HG03060 (cell line): ENCODE data around the gene OPRPN.

ENCODE experiments used
- ATAC-seq: cut with Tn5 transposase; IDR thresholded peaks from one replicate; pipeline ENCODE4 v1.9.1; 2021; ENCODE audit warnings: low read depth, moderate number of reproducible peaks; ENCODE audit not compliant: unreplicated experiment

Gene OPRPN

GRCh38 chr4:70397580-70397979 lies at the start of gene OPRPN:
TSS of gene OPRPN (plus strand) at chr4:70397940. CDS start at chr4:70399286, 1,346 bp downstream.
- ATAC-seq, result no peak

GRCh38 chr4:70356185-70356584 lies 41.6 kb upstream of the OPRPN start:
- ATAC-seq, result no peak

GRCh38 chr4:70359115-70359661 lies 38.6 kb upstream of the OPRPN start:
- no peak for ATAC-seq

GRCh38 chr4:70360460-70360859 lies 37.3 kb upstream of the OPRPN start, which contains the start of gene SMR3A:
TSS of gene SMR3A (plus strand) at chr4:70360760. CDS start at chr4:70362116, 1,356 bp downstream.
- ATAC-seq, result no peak

GRCh38 chr4:70364002-70364401 lies 33.7 kb upstream of the OPRPN start:
- ATAC-seq, result peak; percentile 61

- no peak for ATAC-seq
These were observed 32.3 kb upstream of the OPRPN start for GRCh38 chr4:70365479-70365878.

GRCh38 chr4:70367813-70368212 lies 29.9 kb upstream of the OPRPN start:
- ATAC-seq, result no peak

- no peak for ATAC-seq
These were observed 25.8 kb upstream of the OPRPN start for GRCh38 chr4:70371987-70372386.

GRCh38 chr4:70372760-70373159 lies 25.0 kb upstream of the OPRPN start:
- no peak for ATAC-seq

GRCh38 chr4:70380578-70380977 lies 17.2 kb upstream of the OPRPN start:
- no peak for ATAC-seq

- ATAC-seq, result no peak
These were observed 15.0 kb upstream of the OPRPN start, which contains the start of gene SMR3B for GRCh38 chr4:70382691-70383181. TSS of gene SMR3B (plus strand) at chr4:70383131. CDS start at chr4:70384511, 1,380 bp downstream.

GRCh38 chr4:70392057-70392776 lies 5.5 kb upstream of the OPRPN start:
- peak; percentile 55 for ATAC-seq

GRCh38 chr4:70399319-70399718 lies 1.6 kb downstream of the OPRPN start:
- no peak for ATAC-seq

- no peak for ATAC-seq
These were observed 5.0 kb downstream of the OPRPN start for GRCh38 chr4:70402762-70403161.

- peak; percentile 58 for ATAC-seq
These were observed 8.0 kb downstream of the OPRPN start for GRCh38 chr4:70405765-70406164.

GRCh38 chr4:70425306-70425705 lies 27.6 kb downstream of the OPRPN start:
- ATAC-seq, result no peak

- ATAC-seq, result no peak
These were observed 29.0 kb downstream of the OPRPN start for GRCh38 chr4:70426789-70427188.

GRCh38 chr4:70437197-70437596 lies 39.5 kb downstream of the OPRPN start:
- no peak for ATAC-seq

- ATAC-seq, result no peak
These were observed 44.7 kb downstream of the OPRPN start for GRCh38 chr4:70442474-70442873.

- ATAC-seq, result no peak
These were observed 45.6 kb downstream of the OPRPN start for GRCh38 chr4:70443329-70443728.

- ATAC-seq, result peak; percentile 97
These were observed 51.5 kb downstream of the OPRPN start for GRCh38 chr4:70449220-70449619.

- no peak for ATAC-seq
These were observed 55.2 kb downstream of the OPRPN start for GRCh38 chr4:70452946-70453345.
